Loucy (cell line): Measurements from ENCODE around the gene STRN4.
A peak's percentile ranks its signal among the peaks of the same experiment; 100 is the strongest.

Experiments
- EZH2phosphoT487 ChIP-seq: fragments of 200-600 bp; IDR thresholded peaks from 2 replicates; pipeline ENCODE4 v1.6.1; 2018; ENCODE audit warnings: antibody characterized with exemption, mild to moderate bottlenecking, moderate library complexity, borderline replicate concordance
- TF ChIP-seq, protein P1 (sequence below): fragments of 200-600 bp; sonication (generic); conservative IDR thresholded peaks from 2 replicates; pipeline ENCODE4 v1.5.1; 2014; ENCODE audit warnings: mild to moderate bottlenecking, antibody characterized with exemption, low read length

- TF ChIP-seq, protein P1, sequence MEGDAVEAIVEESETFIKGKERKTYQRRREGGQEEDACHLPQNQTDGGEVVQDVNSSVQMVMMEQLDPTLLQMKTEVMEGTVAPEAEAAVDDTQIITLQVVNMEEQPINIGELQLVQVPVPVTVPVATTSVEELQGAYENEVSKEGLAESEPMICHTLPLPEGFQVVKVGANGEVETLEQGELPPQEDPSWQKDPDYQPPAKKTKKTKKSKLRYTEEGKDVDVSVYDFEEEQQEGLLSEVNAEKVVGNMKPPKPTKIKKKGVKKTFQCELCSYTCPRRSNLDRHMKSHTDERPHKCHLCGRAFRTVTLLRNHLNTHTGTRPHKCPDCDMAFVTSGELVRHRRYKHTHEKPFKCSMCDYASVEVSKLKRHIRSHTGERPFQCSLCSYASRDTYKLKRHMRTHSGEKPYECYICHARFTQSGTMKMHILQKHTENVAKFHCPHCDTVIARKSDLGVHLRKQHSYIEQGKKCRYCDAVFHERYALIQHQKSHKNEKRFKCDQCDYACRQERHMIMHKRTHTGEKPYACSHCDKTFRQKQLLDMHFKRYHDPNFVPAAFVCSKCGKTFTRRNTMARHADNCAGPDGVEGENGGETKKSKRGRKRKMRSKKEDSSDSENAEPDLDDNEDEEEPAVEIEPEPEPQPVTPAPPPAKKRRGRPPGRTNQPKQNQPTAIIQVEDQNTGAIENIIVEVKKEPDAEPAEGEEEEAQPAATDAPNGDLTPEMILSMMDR = peak; percentile 77
- no peak for TF ChIP-seq EZH2phosphoT487
Observed at GRCh38 chr19:46753420-46754155, 7.3 kb upstream of the STRN4 start.
